Dendritic cell treated with granulocyte-macrophage colony-stimulating factor and Interleukin-4, amounts not matched to agents 40 ng/mL and 50 ng/mL, for 4 days (primary cell): ENCODE data around the gene PDZRN3.

Experiments
- H3K27ac Mint-ChIP-seq: one replicate; pipeline ENCODE4 v1.8.0; 2022; ENCODE audit warnings: mild to moderate bottlenecking, mixed read lengths
- H3K27me3 Mint-ChIP-seq: one replicate; pipeline ENCODE4 v1.8.0; 2022; ENCODE audit warnings: mild to moderate bottlenecking, mixed read lengths
- H3K36me3 Mint-ChIP-seq: one replicate; pipeline ENCODE4 v1.8.0; 2022; ENCODE audit warnings: low read depth, mixed read lengths
- H3K4me1 Mint-ChIP-seq: one replicate; pipeline ENCODE4 v1.8.0; 2022; ENCODE audit warnings: low read depth, mixed read lengths
- H3K4me3 Mint-ChIP-seq: one replicate; pipeline ENCODE4 v1.8.0; 2022; ENCODE audit warnings: mild to moderate bottlenecking, moderate library complexity, mixed read lengths
- H3K9me3 Mint-ChIP-seq: one replicate; pipeline ENCODE4 v1.8.0; 2022; ENCODE audit warnings: mixed read lengths
- intact Hi-C: fragments of 100-400 bp; cut with micrococcal nuclease; formaldehyde crosslinking; loops from one replicate; pipeline ENCODE4 v1.15.0; 2022

The PDZRN3 gene

DNA sequence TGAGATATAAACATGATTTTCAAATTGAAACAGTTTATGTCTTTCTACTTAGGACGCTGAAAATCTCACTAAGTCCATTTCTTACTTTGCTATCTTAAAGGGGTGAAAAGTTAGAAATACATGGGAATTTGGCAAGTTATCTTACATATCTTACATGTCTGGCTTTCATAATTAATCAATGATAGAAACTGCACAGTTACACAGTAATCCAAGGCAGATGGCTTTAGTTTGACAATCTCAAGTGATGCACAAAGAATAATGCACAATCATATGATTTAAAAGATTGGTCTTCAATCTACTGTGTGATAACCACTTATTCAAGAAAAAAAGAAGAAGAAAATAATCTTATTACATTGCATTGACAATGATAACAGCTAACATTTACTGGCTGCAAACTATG lies 14.2 kb downstream of the PDZRN3 start:
- H3K27ac Mint-ChIP-seq, result no peak overlapping the region
- H3K27me3 Mint-ChIP-seq, result no peaks in the 10 kb centered on the region
- intact Hi-C loops, result no loop called here
- no peaks in the 10 kb centered on the region for H3K9me3 Mint-ChIP-seq
- no peaks in the 10 kb centered on the region for H3K36me3 Mint-ChIP-seq
- H3K4me1 Mint-ChIP-seq, result no peaks in the 10 kb centered on the region
- no peak overlapping the region for H3K4me3 Mint-ChIP-seq

DNA sequence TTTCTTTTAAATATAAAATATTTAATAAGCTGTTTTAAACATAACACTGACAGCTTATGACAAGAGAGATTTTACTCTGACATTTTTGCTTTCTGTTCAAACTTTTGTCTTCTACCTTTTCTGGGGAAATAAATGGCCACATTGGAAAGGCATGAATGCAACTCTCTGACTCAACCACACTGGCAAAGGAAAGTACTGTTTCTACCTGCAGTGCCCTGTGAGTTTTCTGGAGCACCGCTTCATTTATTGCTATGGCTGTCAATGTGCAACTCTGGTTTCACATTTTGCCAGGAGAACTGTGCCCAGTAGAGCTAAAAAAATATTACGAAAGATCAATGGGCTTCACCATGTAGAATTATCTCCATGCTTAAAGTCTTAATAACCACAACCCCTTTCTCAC lies 15.1 kb downstream of the PDZRN3 start:
- H3K27me3 Mint-ChIP-seq, result no peaks in the 10 kb centered on the region
- no peaks in the 10 kb centered on the region for H3K9me3 Mint-ChIP-seq
- H3K4me3 Mint-ChIP-seq, result no peak overlapping the region
- no peaks in the 10 kb centered on the region for H3K36me3 Mint-ChIP-seq
- intact Hi-C loops, result no loop called here
- H3K27ac Mint-ChIP-seq, result no peak overlapping the region
- H3K4me1 Mint-ChIP-seq, result no peaks in the 10 kb centered on the region

DNA sequence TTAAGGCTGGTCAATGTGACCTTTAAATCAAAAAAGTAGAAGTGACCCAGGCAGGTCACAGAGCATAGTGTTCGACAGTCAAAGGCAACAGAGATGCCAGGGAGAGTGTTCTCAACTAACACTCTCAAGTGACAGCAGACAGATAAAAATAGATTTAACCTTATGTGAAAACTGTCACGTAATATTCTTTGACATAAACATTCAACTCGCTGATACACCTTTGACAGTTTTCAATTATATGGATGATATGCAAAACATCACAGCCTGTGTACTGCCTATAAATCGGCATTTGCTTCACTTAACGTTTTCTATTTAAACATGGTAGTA lies 15.5 kb downstream of the PDZRN3 start:
- intact Hi-C loops, result no loop called here
- H3K27ac Mint-ChIP-seq, result no peak overlapping the region
- no peaks in the 10 kb centered on the region for H3K36me3 Mint-ChIP-seq
- no peak overlapping the region for H3K4me3 Mint-ChIP-seq
- no peaks in the 10 kb centered on the region for H3K27me3 Mint-ChIP-seq
- H3K4me1 Mint-ChIP-seq, result no peaks in the 10 kb centered on the region
- H3K9me3 Mint-ChIP-seq, result no peaks in the 10 kb centered on the region

DNA sequence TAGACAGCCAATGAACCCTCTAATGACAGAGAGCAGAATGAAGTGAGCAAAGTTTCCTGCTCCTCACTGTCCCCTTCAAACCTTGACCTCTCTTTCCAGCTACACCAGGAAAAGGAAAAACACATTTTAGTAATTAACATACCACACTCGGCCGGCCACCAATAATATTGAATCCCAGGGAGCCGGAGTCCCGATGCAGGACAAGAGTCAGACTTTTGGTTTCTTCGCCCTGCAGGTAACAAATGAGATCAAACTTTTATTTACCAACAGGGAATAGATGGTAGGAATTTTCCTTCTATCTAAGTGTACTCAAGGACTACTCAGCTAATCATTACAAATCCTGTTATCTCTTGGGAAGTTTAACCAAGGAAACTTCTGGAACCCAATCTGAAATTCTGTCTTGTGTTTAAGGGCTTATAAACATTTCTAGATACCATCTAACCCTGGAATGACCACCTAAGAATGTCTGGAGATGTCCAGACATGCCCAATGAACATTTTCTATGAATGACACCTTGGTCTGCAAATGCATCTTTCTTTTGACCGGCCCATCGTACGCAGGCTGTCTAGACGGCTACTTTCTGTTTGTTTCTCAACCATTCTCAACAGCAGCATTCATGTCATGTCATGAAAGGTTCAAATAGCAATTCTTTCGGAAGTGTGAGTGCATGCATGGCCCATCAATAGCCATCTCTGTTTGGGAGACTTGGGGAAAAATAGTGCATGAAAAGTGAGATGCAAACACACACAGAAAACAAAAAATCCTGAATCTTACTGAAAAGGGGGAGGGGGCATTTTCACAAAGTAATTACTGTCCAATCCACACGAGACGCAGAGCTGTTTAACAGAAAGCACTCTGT lies 16.1 kb downstream of the PDZRN3 start:
- intact Hi-C loops, result no loop called here
- no peaks in the 10 kb centered on the region for H3K4me1 Mint-ChIP-seq
- no peak overlapping the region for H3K4me3 Mint-ChIP-seq
- no peak overlapping the region for H3K27ac Mint-ChIP-seq
- no peaks in the 10 kb centered on the region for H3K27me3 Mint-ChIP-seq
- H3K36me3 Mint-ChIP-seq, result no peaks in the 10 kb centered on the region
- no peaks in the 10 kb centered on the region for H3K9me3 Mint-ChIP-seq

DNA sequence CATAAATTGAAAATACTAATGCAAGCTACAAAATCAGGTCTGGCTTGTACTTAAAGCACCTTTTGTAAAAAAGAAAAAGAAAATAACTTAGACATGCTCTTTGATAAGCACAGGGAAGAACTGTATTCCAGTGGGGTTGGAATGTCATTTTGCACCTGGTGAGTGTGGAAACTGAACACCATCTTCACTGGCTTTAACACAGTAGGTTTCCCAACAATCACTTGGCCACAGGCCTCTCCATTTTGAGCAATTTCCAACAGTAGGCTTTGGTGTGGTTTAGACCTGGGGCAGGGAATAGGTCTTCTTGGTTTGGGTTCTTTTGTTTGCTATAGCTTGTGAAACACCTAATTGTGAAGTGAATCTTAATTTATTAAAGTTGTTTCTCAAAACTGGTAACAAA lies 18.9 kb downstream of the PDZRN3 start:
- no peak overlapping the region for H3K27ac Mint-ChIP-seq
- H3K36me3 Mint-ChIP-seq, result no peaks in the 10 kb centered on the region
- H3K27me3 Mint-ChIP-seq, result no peaks in the 10 kb centered on the region
- H3K4me3 Mint-ChIP-seq, result no peak overlapping the region
- H3K9me3 Mint-ChIP-seq, result no peaks in the 10 kb centered on the region
- intact Hi-C loops, result no loop called here
- no peaks in the 10 kb centered on the region for H3K4me1 Mint-ChIP-seq

DNA sequence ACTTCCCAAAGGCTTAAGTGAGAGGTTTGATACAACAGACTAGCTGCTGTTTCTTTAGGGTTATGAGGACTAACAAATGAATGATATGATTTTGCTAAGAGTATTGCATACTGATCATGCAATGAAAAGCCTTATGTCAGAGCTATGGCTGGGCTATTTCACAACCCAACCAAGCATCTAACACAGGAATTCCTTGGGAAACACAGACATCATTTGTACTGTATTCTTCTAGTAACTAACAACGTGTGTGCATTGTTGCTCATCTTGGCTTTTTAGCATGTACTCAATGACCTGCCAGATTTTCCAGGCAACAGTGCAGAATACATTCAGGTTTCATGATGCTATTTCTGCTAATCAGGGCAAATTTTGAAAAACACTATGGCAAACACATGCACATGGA lies 19.3 kb downstream of the PDZRN3 start:
- Mint-ChIP-seq H3K36me3 (no peaks in the 10 kb centered on the region), H3K4me3 (no peak overlapping the region), H3K27ac (no peak overlapping the region), H3K9me3 (no peaks in the 10 kb centered on the region), H3K4me1 (no peaks in the 10 kb centered on the region), H3K27me3 (no peaks in the 10 kb centered on the region)
- intact Hi-C loops, result no loop called here

DNA sequence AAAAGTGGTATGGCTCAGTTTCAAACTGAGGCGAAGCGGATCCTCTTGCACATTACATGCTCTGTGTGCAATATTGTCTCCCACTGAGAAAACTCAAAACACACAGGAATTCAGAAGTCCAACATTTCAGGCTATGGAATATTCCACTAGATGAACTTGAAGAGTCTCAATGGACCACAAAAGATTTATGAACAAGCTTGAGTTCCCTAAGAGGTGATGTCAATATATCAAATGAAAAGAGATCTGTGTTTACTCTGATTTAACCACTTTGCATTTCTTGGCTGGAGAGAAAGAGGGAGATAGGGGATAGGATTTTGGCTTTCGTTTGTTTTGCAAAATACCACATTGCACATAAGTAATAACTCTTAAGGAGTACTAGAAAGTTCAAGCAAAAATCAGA lies 20.3 kb downstream of the PDZRN3 start:
- Mint-ChIP-seq H3K4me3 (no peak overlapping the region), H3K36me3 (no peaks in the 10 kb centered on the region)
- intact Hi-C loops, result no loop called here

DNA sequence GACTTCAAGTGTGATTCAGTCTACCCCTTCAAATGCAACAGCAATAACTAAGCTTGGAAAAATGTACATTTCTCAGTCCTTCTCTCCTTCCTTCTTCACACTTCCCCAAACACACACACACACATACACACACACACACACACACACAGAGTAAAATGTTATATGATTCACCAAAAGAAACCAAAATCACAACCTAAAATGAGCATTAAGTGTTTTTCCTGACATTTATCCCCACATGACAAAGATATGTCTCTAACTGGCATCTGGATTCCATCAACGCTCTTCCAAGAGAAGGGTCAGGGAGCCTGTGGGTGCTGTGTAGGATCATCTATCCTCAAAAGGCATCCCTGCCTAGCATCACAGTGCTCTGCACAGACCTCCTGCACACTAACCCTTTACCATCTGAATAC lies 21.0 kb downstream of the PDZRN3 start:
- Mint-ChIP-seq H3K4me1 (no peaks in the 10 kb centered on the region), H3K27me3 (no peaks in the 10 kb centered on the region), H3K9me3 (no peaks in the 10 kb centered on the region), H3K36me3 (no peaks in the 10 kb centered on the region), H3K4me3 (no peak overlapping the region), H3K27ac (no peak overlapping the region)
- intact Hi-C loops, result no loop called here

More for the DNA sequence above, 20.3 kb downstream of the PDZRN3 start:
- Mint-ChIP-seq H3K4me1 (no peaks in the 10 kb centered on the region), H3K27ac (no peak overlapping the region), H3K27me3 (no peaks in the 10 kb centered on the region), H3K9me3 (no peaks in the 10 kb centered on the region)

DNA sequence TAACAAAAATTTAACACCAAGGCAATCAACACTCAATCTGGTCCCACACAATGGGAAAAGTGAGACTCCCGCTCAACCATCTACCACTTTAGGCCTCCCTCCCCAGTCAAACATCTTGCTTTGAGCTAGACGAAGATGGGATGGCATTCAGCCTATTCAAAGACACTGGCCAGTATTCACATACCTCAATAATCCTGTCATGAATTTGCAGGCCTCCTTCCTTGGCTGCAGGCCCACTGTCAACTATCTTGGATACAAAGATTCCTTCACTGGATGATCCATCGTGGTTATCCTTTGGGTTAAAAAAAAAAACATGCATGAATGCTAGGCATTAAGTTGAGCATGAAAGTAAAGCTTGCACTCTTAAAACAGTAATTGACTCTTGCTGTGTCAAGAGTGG lies 22.6 kb downstream of the PDZRN3 start:
- intact Hi-C loops, result no loop called here
- H3K27ac Mint-ChIP-seq, result no peak overlapping the region

DNA sequence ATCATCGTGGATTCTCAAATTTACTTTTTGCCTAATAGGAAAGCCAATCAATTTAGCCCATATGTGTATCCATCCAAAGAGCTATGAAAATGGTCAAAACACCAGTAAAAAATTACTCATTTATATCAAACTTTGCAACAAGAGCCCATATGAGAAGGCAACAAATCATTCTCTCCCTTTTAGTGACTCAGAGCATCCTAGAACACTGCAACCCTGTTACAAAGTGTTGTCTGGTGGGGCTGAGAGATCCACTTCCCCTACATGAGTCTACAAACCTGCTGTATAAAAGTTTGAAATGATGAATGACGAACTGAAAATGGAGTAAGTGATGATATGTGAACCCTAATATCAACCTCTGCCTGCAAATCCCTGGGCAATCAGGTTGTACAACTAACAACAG lies 23.3 kb downstream of the PDZRN3 start:
- H3K4me1 Mint-ChIP-seq, result no peaks in the 10 kb centered on the region
- no peak overlapping the region for H3K27ac Mint-ChIP-seq
- H3K4me3 Mint-ChIP-seq, result no peak overlapping the region
- no peaks in the 10 kb centered on the region for H3K36me3 Mint-ChIP-seq
- intact Hi-C loops, result no loop called here
- no peaks in the 10 kb centered on the region for H3K27me3 Mint-ChIP-seq
- no peaks in the 10 kb centered on the region for H3K9me3 Mint-ChIP-seq

More for the DNA sequence above, 22.6 kb downstream of the PDZRN3 start:
- Mint-ChIP-seq H3K36me3 (no peaks in the 10 kb centered on the region), H3K4me1 (no peaks in the 10 kb centered on the region), H3K9me3 (no peaks in the 10 kb centered on the region), H3K27me3 (no peaks in the 10 kb centered on the region), H3K4me3 (no peak overlapping the region)

DNA sequence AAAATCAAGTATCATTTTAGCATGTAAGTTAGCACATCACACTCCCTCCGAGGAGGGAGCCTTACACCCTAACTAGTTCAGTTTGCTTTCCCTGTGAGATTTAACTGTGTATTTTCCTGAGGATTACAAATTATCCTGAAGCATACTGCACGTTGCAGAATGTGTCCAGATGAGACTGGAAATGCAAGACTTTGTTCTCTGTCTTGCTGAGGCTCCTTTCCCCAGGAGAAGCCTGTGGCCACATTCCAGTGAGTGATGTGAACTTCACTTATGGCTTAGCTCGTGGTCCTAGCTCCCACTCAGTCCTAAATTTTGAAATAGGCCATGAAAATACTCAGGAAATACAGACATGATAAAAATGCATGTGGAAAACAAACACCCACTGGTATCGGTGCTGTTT lies 23.7 kb downstream of the PDZRN3 start:
- H3K4me3 Mint-ChIP-seq, result no peak overlapping the region
- no peak overlapping the region for H3K27ac Mint-ChIP-seq
- no peaks in the 10 kb centered on the region for H3K9me3 Mint-ChIP-seq

DNA sequence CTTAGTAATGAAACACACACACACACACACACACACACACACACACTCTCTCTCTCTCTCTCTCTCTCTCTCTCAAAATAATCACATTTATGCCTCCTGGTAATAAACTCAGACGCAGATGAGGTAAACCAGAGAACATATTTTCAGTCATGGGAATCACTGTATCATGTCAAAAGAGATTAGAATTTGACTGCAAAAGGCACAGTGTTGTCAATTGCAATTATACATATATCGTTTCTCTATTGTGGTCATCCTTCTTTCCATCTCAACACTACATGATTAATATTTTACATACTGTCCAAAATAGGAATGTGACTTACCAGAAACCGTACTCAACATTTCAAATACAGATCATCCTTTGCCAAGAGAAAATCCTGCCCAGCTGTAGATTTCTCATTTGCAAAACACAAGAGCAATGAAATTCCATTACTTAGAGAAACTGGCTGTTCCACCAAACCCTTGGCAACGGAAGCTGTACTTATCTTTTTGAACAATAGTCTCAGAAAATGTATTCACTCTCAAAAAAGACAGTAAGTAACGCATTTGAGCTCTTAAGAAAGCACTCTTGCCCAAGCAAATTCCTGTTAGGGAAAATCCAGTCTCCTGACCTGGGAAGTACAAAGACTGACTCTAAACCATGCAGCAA lies 24.3 kb downstream of the PDZRN3 start:
- no peaks in the 10 kb centered on the region for H3K9me3 Mint-ChIP-seq
- no peaks in the 10 kb centered on the region for H3K36me3 Mint-ChIP-seq
- no peak overlapping the region for H3K27ac Mint-ChIP-seq
- no peaks in the 10 kb centered on the region for H3K4me1 Mint-ChIP-seq
- intact Hi-C loops, result no loop called here
- no peaks in the 10 kb centered on the region for H3K27me3 Mint-ChIP-seq
- H3K4me3 Mint-ChIP-seq, result no peak overlapping the region

More for the DNA sequence above, 23.7 kb downstream of the PDZRN3 start:
- intact Hi-C loops, result no loop called here
- Mint-ChIP-seq H3K36me3 (no peaks in the 10 kb centered on the region), H3K4me1 (no peaks in the 10 kb centered on the region), H3K27me3 (no peaks in the 10 kb centered on the region)

DNA sequence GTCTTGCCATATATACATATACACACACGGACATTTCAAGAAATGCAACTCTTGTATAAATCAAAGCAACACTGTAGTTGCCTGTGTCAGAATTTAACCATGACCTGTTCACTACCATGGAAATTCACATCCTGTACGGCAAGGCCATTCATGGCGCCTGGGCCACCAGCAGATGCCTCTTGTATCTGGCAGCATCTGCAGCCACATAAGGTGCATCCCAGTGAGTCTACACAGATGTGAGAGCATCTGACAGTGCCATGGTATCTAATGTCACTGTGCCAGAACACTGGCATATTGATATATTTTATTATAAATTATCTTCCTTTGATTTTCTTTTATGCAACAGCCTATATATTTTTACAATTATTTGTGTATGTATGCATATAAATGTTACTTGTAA lies 25.1 kb downstream of the PDZRN3 start:
- no peak overlapping the region for H3K4me3 Mint-ChIP-seq
- no peaks in the 10 kb centered on the region for H3K9me3 Mint-ChIP-seq
- no peaks in the 10 kb centered on the region for H3K4me1 Mint-ChIP-seq
- no peaks in the 10 kb centered on the region for H3K27me3 Mint-ChIP-seq
- intact Hi-C loops, result no loop called here
- H3K27ac Mint-ChIP-seq, result no peak overlapping the region
- no peaks in the 10 kb centered on the region for H3K36me3 Mint-ChIP-seq

DNA sequence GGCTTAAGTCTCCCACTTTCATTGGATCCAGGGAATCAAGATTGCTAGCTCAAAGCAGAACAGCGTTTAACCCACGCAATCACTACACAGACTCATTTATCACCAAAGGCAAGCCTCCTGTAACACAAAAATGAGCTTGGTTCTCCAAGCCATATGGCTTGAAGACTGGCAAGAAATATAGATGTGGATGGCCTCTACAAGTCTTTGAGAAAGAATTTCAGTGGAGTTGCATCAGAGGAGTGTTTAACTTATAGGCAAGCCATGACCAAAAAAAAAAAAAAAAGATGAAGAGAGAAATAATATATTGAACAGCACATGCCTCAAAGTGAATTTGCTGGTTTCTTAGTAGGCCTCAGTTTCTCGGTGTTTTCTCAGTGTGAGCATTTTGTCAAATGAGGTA lies 27.3 kb downstream of the PDZRN3 start:
- Mint-ChIP-seq H3K36me3 (no peaks in the 10 kb centered on the region), H3K4me1 (no peaks in the 10 kb centered on the region), H3K4me3 (no peak overlapping the region), H3K27ac (no peak overlapping the region), H3K9me3 (no peaks in the 10 kb centered on the region), H3K27me3 (no peaks in the 10 kb centered on the region)
- intact Hi-C loops, result no loop called here
